ENCODE results near the gene CAMK2A. TPM values are rescaled to one million over a fixed set of nuclear protein-coding genes. Genes with fewer than 3 reads are reported as not detected.

The CAMK2A gene
- total RNA-seq, 2 donors from 2014 or later: 0.50 to 1.0 TPM

DNA sequence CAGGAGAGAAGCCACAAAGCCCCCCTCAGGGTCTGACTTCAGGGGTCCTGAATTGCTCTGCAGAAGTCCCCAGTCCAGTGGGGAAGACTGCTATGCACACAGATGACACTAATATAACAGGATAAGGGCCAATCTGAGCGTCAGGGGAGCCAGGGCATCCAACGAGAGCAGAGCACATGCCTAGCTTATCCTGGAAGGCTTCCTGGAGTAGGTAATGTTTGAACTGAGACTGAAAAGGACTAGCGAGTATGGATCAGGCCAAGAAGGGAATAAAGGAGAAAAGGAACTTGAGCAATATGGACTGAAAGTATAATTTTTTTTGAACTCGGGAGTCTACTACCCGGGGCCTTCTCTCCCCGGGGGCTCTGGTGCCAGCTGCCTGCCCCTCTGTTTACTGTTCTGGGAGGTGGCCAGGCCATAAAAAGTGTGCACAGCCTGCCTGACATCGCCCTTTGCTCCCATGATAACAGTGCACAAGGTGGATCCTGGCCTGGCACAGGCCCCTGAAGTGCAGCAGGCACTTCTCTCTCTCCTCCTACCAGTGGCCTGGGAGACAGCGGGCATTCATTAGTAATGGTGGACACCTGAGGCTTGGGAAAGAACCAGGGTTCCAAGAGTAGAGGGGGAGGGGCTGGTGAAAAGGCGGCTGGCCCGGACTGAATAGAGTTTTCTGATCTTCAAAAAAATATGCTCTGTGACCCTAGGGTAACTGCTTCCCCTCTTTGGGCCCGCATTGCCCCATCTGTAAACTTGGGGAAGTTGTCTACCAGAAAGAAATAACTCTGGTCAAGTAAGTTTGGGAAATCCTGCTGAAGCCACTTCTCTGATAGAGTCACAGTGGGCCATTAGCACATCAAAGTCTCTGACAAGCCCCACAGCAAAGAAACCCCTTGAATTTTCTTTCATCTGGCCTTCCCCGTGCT is 104.3 kb downstream of the CAMK2A start:
- no peak overlapping the region for H3K27ac ChIP-seq
- no peak for DNase-seq (ENCODE audit: low spot score)
- TF ChIP-seq POLR2AphosphoS5 (IDR thresholded peaks at IDR 0.05) (no peak), POLR2A (IDR thresholded peaks at IDR 0.05) (no peak), CTCF (IDR thresholded peaks at IDR 0.05) (no peak)
- H3K27me3 ChIP-seq (replicated peaks; ENCODE audit: insufficient read depth): peaks cover 5% of the 10 kb centered on the region
- H3K9me3 ChIP-seq: no peaks in the 10 kb centered on the region
- H3K36me3 ChIP-seq: no peaks in the 10 kb centered on the region
- 74% methylated on average over 12 of the region's 12 CpGs for WGBS
- no peaks in the 10 kb centered on the region for H3K4me1 ChIP-seq (replicated peaks)
- H3K4me3 ChIP-seq: no peak overlapping the region
- intact Hi-C loops (cut with DNase I): no loop called here

GRCh38 chr5:150184006-150184405 is 105.6 kb downstream of the CAMK2A start:
- Histone ChIP-seq H3K27me3 (replicated peaks; ENCODE audit: insufficient read depth) (no peaks in the 10 kb centered on the region), H3K4me3 (no peak overlapping the region), H3K36me3 (no peaks in the 10 kb centered on the region), H3K9me3 (no peaks in the 10 kb centered on the region), H3K27ac (no peak overlapping the region), H3K4me1 (replicated peaks) (no peaks in the 10 kb centered on the region)
- intact Hi-C loops (cut with DNase I): no loop called here
- DNase-seq (ENCODE audit: low spot score): no peak
- WGBS: 95% methylated on average over 2 of the region's 2 CpGs
- TF ChIP-seq CTCF (IDR thresholded peaks at IDR 0.05): no peak
- no peak for TF ChIP-seq POLR2A (IDR thresholded peaks at IDR 0.05)
- TF ChIP-seq POLR2AphosphoS5 (IDR thresholded peaks at IDR 0.05): no peak

DNA sequence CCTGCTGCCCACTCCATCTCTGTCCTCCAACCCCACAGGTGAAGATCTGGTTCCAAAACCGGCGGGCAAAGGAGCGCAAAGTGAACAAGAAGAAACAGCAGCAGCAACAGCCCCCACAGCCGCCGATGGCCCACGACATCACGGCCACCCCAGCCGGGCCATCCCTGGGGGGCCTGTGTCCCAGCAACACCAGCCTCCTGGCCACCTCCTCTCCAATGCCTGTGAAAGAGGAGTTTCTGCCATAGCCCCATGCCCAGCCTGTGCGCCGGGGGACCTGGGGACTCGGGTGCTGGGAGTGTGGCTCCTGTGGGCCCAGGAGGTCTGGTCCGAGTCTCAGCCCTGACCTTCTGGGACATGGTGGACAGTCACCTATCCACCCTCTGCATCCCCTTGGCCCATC is 106.1 kb downstream of the CAMK2A start:
- Histone ChIP-seq H3K4me1 (replicated peaks) (no peaks in the 10 kb centered on the region), H3K36me3 (no peaks in the 10 kb centered on the region), H3K4me3 (no peak overlapping the region), H3K9me3 (no peaks in the 10 kb centered on the region), H3K27ac (no peak overlapping the region), H3K27me3 (replicated peaks; ENCODE audit: insufficient read depth) (no peaks in the 10 kb centered on the region)
- no peak for TF ChIP-seq POLR2AphosphoS5 (IDR thresholded peaks at IDR 0.05)
- no peak for TF ChIP-seq POLR2A (IDR thresholded peaks at IDR 0.05)
- no peak for TF ChIP-seq CTCF (IDR thresholded peaks at IDR 0.05)
- no peak for DNase-seq (ENCODE audit: low spot score)
- 96% methylated on average over 12 of the region's 12 CpGs for WGBS
- intact Hi-C loops (cut with DNase I): no loop called here

DNA sequence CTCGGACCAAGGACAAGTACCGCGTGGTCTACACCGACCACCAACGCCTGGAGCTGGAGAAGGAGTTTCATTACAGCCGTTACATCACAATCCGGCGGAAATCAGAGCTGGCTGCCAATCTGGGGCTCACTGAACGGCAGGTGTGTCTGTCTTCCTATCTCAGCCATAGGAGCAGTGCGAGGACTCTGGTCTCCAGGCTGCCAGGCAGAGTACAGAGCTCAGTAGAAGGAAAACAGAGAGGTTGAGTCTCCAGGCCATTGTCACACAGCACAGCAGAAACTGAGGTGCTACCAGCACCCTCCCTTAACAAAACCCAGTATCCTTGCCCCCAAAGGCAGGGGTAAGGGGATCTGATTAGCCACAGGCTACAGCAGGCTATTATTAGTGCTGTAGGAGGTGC is 106.8 kb downstream of the CAMK2A start:
- 93% methylated on average over 10 of the region's 10 CpGs for WGBS
- H3K36me3 ChIP-seq: no peaks in the 10 kb centered on the region
- TF ChIP-seq POLR2A (IDR thresholded peaks at IDR 0.05): no peak
- no peak for TF ChIP-seq CTCF (IDR thresholded peaks at IDR 0.05)
- no peak for TF ChIP-seq POLR2AphosphoS5 (IDR thresholded peaks at IDR 0.05)
- intact Hi-C loops (cut with DNase I): no loop called here
- H3K4me3 ChIP-seq: no peak overlapping the region
- H3K27me3 ChIP-seq (replicated peaks; ENCODE audit: insufficient read depth): no peaks in the 10 kb centered on the region
- no peak for DNase-seq (ENCODE audit: low spot score)
- no peaks in the 10 kb centered on the region for H3K4me1 ChIP-seq (replicated peaks)
- no peaks in the 10 kb centered on the region for H3K9me3 ChIP-seq
- H3K27ac ChIP-seq: no peak overlapping the region
